GM12878 (cell line): ENCODE data around the gene DNAH2. TPM values are rescaled to one million over a fixed set of nuclear protein-coding genes. Genes with fewer than 3 reads are reported as not detected.

Source experiments
- BCL11A ChIP-seq: IDR thresholded peaks from 2 replicates; pipeline ENCODE4 v1.6.1; 2011; ENCODE audit warnings: low read depth, low read length
- CHD2 ChIP-seq: IDR thresholded peaks from 2 replicates; pipeline ENCODE4 v1.6.1; 2011; ENCODE audit warnings: low read depth, low read length, improper control_type of control experiment, borderline replicate concordance
- CHD4 ChIP-seq: fragments of 200-600 bp; sonication (generic); IDR thresholded peaks from 2 replicates; pipeline ENCODE4 v1.6.1; 2016; ENCODE audit warnings: mild to moderate bottlenecking
- HCFC1 ChIP-seq: fragments of 150-350 bp; IDR thresholded peaks from 2 replicates; pipeline ENCODE4 v1.6.1; 2014; ENCODE audit warnings: low read length
- MLLT1 ChIP-seq: fragments of 450-650 bp; IDR thresholded peaks from 2 replicates; pipeline ENCODE4 v1.6.1; 2016; ENCODE audit warnings: mild to moderate bottlenecking
- MTA2 ChIP-seq: fragments of 450-650 bp; IDR thresholded peaks from 2 replicates; pipeline ENCODE4 v1.6.1; 2016; ENCODE audit warnings: low read depth, mild to moderate bottlenecking, moderate library complexity
- NFYA ChIP-seq: IDR thresholded peaks from 2 replicates; pipeline ENCODE4 v1.6.1; 2011; ENCODE audit warnings: low read depth, mild to moderate bottlenecking, low read length, improper control_type of control experiment, borderline replicate concordance
- NRF1 ChIP-seq: conservative IDR thresholded peaks from 2 replicates; pipeline ENCODE4 v1.6.1; 2011; ENCODE audit warnings: mild to moderate bottlenecking, low read depth, low read length, improper control_type of control experiment
- PRDM15 ChIP-seq: fragments of 450-650 bp; formaldehyde crosslinking; IDR thresholded peaks from 2 replicates; pipeline ENCODE4 v1.4.0; 2020; ENCODE audit warnings: mild to moderate bottlenecking, moderate library complexity
- RAD21 ChIP-seq: IDR thresholded peaks from 2 replicates; pipeline ENCODE4 v1.6.1; 2011; ENCODE audit warnings: mild to moderate bottlenecking, low read depth, low read length, moderate library complexity; ENCODE audit not compliant: insufficient read depth
- RUNX3 ChIP-seq: IDR thresholded peaks from 2 replicates; pipeline ENCODE4 v1.6.1; 2012; ENCODE audit warnings: low read length, inconsistent platforms
- SIX5 ChIP-seq: IDR thresholded peaks from 2 replicates; pipeline ENCODE4 v1.6.1; 2011; ENCODE audit warnings: mild to moderate bottlenecking, low read depth, low read length, moderate library complexity; ENCODE audit not compliant: severe bottlenecking
- SUZ12 ChIP-seq: fragments of 200-600 bp; sonication (generic); IDR thresholded peaks from one replicate; pipeline ENCODE4 v1.6.1; 2018; ENCODE audit warnings: antibody characterized with exemption, mild to moderate bottlenecking; ENCODE audit not compliant: unreplicated experiment
- USF1 ChIP-seq: IDR thresholded peaks from 2 replicates; pipeline ENCODE4 v1.6.1; 2011; ENCODE audit warnings: borderline replicate concordance, low read depth, mild to moderate bottlenecking, moderate library complexity, mixed read lengths, low read length; ENCODE audit not compliant: insufficient read depth; ENCODE audit errors: extremely low read length
- USF2 ChIP-seq: IDR thresholded peaks from 2 replicates; pipeline ENCODE4 v1.6.1; 2011; ENCODE audit warnings: low read depth, low read length, improper control_type of control experiment, borderline replicate concordance
- ZNF384 ChIP-seq: IDR thresholded peaks from 2 replicates; pipeline ENCODE4 v1.6.1; 2012; ENCODE audit warnings: low read depth, mild to moderate bottlenecking, low read length, improper control_type of control experiment, borderline replicate concordance
- polyA plus RNA-seq, 11 experiments: library from polyadenylated mRNA; depleted of rRNA in 4 of 11; unstranded in 6 of 11; stranded (reverse) in 5 of 11; fragments of >200 nt; fragmentation: Nextera tagmentation in 4 of 11; fragmentation: Illumina TruSeq in 1 of 11; extraction: Ambion mirVana in 4 of 11; extraction: Trizol in 1 of 11; gene quantifications; 1 replicate in 1 of 11; 2 replicates in 10 of 11; pipeline versions ENCODE4 v1.2.1 to v1.2.3, GENCODE V29; 2011 to 2016; ENCODE audit warnings: inconsistent platforms in 2 of 11, missing spikeins in 2 of 11, low read depth in 1 of 11
- total RNA-seq, 4 experiments: library from RNA; depleted of rRNA in 3 of 4; stranded (reverse); fragments of >200 nt in 3 of 4; fragmentation: Illumina TruSeq in 1 of 4; extraction: Trizol in 1 of 4; gene quantifications; 2 replicates each; pipeline versions ENCODE4 v1.2.1 to v1.2.3, GENCODE V29; 2013 to 2021
- TF ChIP-seq, protein P1 (sequence below): fragments of 450-650 bp; IDR thresholded peaks from 2 replicates; pipeline ENCODE4 v1.6.1; 2017; ENCODE audit warnings: mild to moderate bottlenecking, moderate library complexity

Gene DNAH2
- total and polyA plus RNA-seq, 10 of the 15 experiments (the other 5 are each of a cell fraction or from before 2014, with no cell fraction given), result not detected

DNA sequence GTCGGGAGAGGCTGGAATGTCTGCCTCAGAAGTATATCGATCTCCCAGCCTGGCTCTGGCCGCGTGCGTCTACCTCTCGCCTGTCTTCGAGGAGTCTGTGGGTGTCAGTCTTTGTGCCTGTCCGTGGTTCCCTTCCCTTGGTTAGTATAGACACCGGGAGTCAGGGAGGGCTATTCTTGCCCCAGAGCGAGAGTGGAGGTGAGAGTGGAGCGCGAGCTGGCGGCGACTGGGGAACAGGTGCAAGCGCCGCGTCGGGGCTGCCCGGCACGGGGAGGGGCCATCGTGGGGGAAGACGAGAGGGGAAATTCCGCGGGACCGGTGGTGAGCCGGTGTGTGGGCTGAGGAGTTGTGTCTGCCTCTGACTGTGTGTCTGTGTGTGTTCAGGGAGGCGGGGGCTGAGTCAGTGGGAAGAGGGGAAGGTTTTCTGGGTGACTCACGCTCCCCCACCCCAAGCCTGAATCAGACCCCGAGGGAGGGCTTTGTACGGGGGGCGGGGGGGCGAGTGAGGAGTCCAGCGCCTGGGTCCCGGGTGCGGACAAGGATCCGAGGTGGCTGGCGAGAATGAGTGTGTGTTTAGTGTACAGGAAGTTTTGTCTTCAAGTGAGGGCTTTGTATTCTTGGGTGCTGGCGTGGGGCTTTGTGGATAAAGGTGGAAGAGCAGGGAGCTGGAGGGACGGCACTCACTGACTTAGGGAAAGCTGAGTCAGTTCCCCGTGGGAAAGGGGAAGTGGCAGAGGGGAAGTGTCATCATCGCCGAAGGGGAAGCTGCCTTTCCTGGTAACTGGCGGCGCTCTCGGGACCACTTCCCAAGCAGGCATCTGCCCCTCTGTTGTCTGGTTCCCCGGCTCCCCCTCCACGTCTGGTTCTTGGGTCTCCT, 125.1 kb downstream of the DNAH2 start (continued):
- no peak for TF ChIP-seq USF2
- no peak for TF ChIP-seq BCL11A
- no peak for TF ChIP-seq SIX5
- TF ChIP-seq SUZ12, result no peak
- TF ChIP-seq RUNX3, result no peak
- TF ChIP-seq RAD21, result 0 out of 2 replicates have a peak, but pooled peaks have one; percentile 11
- TF ChIP-seq NRF1, result no peak
- no peak for TF ChIP-seq NFYA
- TF ChIP-seq USF1, result no peak
- TF ChIP-seq MLLT1, result peak; percentile 82
- TF ChIP-seq ZNF384, result no peak
- no peak for TF ChIP-seq PRDM15
- TF ChIP-seq, protein P1, sequence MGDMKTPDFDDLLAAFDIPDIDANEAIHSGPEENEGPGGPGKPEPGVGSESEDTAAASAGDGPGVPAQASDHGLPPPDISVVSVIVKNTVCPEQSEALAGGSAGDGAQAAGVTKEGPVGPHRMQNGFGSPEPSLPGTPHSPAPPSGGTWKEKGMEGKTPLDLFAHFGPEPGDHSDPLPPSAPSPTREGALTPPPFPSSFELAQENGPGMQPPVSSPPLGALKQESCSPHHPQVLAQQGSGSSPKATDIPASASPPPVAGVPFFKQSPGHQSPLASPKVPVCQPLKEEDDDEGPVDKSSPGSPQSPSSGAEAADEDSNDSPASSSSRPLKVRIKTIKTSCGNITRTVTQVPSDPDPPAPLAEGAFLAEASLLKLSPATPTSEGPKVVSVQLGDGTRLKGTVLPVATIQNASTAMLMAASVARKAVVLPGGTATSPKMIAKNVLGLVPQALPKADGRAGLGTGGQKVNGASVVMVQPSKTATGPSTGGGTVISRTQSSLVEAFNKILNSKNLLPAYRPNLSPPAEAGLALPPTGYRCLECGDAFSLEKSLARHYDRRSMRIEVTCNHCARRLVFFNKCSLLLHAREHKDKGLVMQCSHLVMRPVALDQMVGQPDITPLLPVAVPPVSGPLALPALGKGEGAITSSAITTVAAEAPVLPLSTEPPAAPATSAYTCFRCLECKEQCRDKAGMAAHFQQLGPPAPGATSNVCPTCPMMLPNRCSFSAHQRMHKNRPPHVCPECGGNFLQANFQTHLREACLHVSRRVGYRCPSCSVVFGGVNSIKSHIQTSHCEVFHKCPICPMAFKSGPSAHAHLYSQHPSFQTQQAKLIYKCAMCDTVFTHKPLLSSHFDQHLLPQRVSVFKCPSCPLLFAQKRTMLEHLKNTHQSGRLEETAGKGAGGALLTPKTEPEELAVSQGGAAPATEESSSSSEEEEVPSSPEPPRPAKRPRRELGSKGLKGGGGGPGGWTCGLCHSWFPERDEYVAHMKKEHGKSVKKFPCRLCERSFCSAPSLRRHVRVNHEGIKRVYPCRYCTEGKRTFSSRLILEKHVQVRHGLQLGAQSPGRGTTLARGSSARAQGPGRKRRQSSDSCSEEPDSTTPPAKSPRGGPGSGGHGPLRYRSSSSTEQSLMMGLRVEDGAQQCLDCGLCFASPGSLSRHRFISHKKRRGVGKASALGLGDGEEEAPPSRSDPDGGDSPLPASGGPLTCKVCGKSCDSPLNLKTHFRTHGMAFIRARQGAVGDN, result 0 out of 2 replicates have a peak, but pooled peaks have one; percentile 20
- TF ChIP-seq HCFC1, result no peak; the same call in 1 of the 2 replicates
- TF ChIP-seq MTA2, result peak; percentile 70
- TF ChIP-seq CHD2, result peak; percentile 61; the same call in 1 of the 2 replicates
- no peak for TF ChIP-seq CHD4
